T-cell (primary cell): ENCODE data around the gene TMEM236. TPM values are rescaled to one million over a fixed set of nuclear protein-coding genes. Genes with fewer than 3 reads are reported as not detected.

Source experiments
- ATAC-seq, 4 experiments: fragments of 200-7000 bp in 3 of 4; fragments of 150-1000 bp in 1 of 4; cut with Tn5 transposase; replicated peaks in 1 of 4; 1 replicate in 3 of 4; 2 replicates in 1 of 4; pipeline ENCODE4 v1.10.0; 2021; ENCODE audit warnings: moderate library complexity in 3 of 4, mild to moderate bottlenecking in 2 of 4, moderate number of reproducible peaks in 1 of 4
- CTCF ChIA-PET, 2 donors: fragments of 300-600 bp; sonication (Branson Sonifier 250); formaldehyde crosslinking; loops; one replicate each; lab custom pipeline; 2022; ENCODE audit warnings: antibody characterized with exemption in 2 of 2; lab: Charles Lee
- POLR2A ChIA-PET, 2 donors: fragments of 300-600 bp; sonication (Branson Sonifier 250); formaldehyde crosslinking; loops; one replicate each; lab custom pipeline; 2022; ENCODE audit warnings: antibody characterized with exemption in 2 of 2; lab: Charles Lee
- DNase-seq, 35 experiments: peaks; one replicate each; pipeline versions ENCODE4 v3.0.0 to v3.0.0-alpha.2; 2013 to 2023
- H3K27ac ChIP-seq: one replicate; pipeline ENCODE4 v1.5.1; 2013; ENCODE audit warnings: low read length
- H3K27me3 ChIP-seq, 2 experiments: replicated peaks in 1 of 2; 1 replicate in 1 of 2; 2 replicates in 1 of 2; pipeline versions ENCODE4 v1.6.1 to v1.7.0; 2013; ENCODE audit warnings: low read length in 1 of 2, mixed read lengths in 1 of 2; ENCODE audit not compliant: control insufficient read depth in 2 of 2, insufficient read depth in 2 of 2; ENCODE audit errors: extremely low read depth in 1 of 2
- H3K36me3 ChIP-seq, 2 donors: 1 replicate in 1 of 2; 2 replicates in 1 of 2; pipeline versions ENCODE4 v1.6.1 to v1.7.0; 2013; ENCODE audit warnings: low read length in 1 of 2; ENCODE audit not compliant: control insufficient read depth in 2 of 2, insufficient read depth in 1 of 2; ENCODE audit errors: extremely low read depth in 1 of 2
- H3K4me1 ChIP-seq, 2 experiments: 1 replicate in 1 of 2; 2 replicates in 1 of 2; pipeline versions ENCODE4 v1.6.1 to v1.7.0; 2013; ENCODE audit warnings: low read length in 2 of 2, mixed read lengths in 1 of 2; ENCODE audit not compliant: insufficient read depth in 2 of 2, control insufficient read depth in 1 of 2; ENCODE audit errors: extremely low read depth in 1 of 2
- H3K4me3 ChIP-seq, 2 donors: 1 replicate in 1 of 2; 2 replicates in 1 of 2; pipeline versions ENCODE4 v1.5.1 to v1.7.0; 2013; ENCODE audit warnings: mild to moderate bottlenecking in 2 of 2, low read length in 1 of 2, moderate library complexity in 1 of 2; ENCODE audit not compliant: control insufficient read depth in 1 of 2; ENCODE audit errors: extremely low read depth in 1 of 2
- H3K9me3 ChIP-seq: 2 replicates; pipeline ENCODE4 v1.7.0; 2013
- H3K27ac Mint-ChIP-seq, 2 donors: one replicate each; pipeline ENCODE4 v1.8.0; 2020 to 2021; ENCODE audit warnings: mild to moderate bottlenecking in 2 of 2, mixed read lengths in 2 of 2
- H3K27me3 Mint-ChIP-seq, 2 donors: one replicate each; pipeline ENCODE4 v1.8.0; 2021 to 2022; ENCODE audit warnings: mixed read lengths in 2 of 2
- H3K36me3 Mint-ChIP-seq: one replicate; pipeline ENCODE4 v1.8.0; 2021; ENCODE audit warnings: mixed read lengths
- H3K4me1 Mint-ChIP-seq, 3 donors: one replicate each; pipeline ENCODE4 v1.8.0; 2020 to 2022; ENCODE audit warnings: mixed read lengths in 3 of 3, mild to moderate bottlenecking in 1 of 3
- H3K4me3 Mint-ChIP-seq, 3 donors: one replicate each; pipeline ENCODE4 v1.8.0; 2020 to 2022; ENCODE audit warnings: mild to moderate bottlenecking in 3 of 3, mixed read lengths in 3 of 3, moderate library complexity in 3 of 3
- H3K9me3 Mint-ChIP-seq, 3 donors: one replicate each; pipeline ENCODE4 v1.8.0; 2020 to 2022; ENCODE audit warnings: mixed read lengths in 3 of 3
- WGBS: methylation state at CpG from one replicate; pipeline ENCODE4 v1.1.5; 2013; ENCODE audit warnings: missing lambda C conversion rate; ENCODE audit not compliant: insufficient coverage; 5-methylcytosine and 5-hydroxymethylcytosine counted together
- total RNA-seq, 35 experiments: library from RNA in 6 of 35; stranded (reverse) in 6 of 35; fragments of 120-200 nt in 1 of 35; gene quantifications; one replicate each; pipeline versions ENCODE4 v1.2.1 to v1.2.4 and lab custom pipeline; 2013 to 2026

The TMEM236 gene
- total RNA-seq, 5 donors from 2014 or later (not counting 1 experiment from before 2014, with no cell fraction given) = 0.03 to 0.38 (median 0.07) TPM; not detected in 1

GRCh38 chr10:17730667-17731066 lies 21.3 kb upstream of the TMEM236 start:
- Mint-ChIP-seq H3K36me3 (no peaks in the 10 kb centered on the region), H3K27me3 (no peaks in the 10 kb centered on the region), H3K4me1 (no peaks in the 10 kb centered on the region), H3K27ac (no peak overlapping the region), H3K9me3 (no peaks in the 10 kb centered on the region), H3K4me3 (no peak overlapping the region)
- Histone ChIP-seq H3K4me3 (no peak overlapping the region), H3K9me3 (no peaks in the 10 kb centered on the region), H3K36me3 (no peaks in the 10 kb centered on the region), H3K27me3 (no peaks in the 10 kb centered on the region), H3K4me1 (no peaks in the 10 kb centered on the region), H3K27ac (no peak overlapping the region)
- 95% methylated on average over 4 of the region's 8 CpGs for WGBS
- ChIA-PET POLR2A (no interaction called here), CTCF (interaction anchor here (0.6 to 1.0 kb wide), 4 partner anchors 12 to 1294 kb away, joined by 3 to 6 read pairs (median 4); partner anchors contain the start of gene PTER (in 1 of the 2))
- ATAC-seq (no peak), DNase-seq (no peak)

DNA sequence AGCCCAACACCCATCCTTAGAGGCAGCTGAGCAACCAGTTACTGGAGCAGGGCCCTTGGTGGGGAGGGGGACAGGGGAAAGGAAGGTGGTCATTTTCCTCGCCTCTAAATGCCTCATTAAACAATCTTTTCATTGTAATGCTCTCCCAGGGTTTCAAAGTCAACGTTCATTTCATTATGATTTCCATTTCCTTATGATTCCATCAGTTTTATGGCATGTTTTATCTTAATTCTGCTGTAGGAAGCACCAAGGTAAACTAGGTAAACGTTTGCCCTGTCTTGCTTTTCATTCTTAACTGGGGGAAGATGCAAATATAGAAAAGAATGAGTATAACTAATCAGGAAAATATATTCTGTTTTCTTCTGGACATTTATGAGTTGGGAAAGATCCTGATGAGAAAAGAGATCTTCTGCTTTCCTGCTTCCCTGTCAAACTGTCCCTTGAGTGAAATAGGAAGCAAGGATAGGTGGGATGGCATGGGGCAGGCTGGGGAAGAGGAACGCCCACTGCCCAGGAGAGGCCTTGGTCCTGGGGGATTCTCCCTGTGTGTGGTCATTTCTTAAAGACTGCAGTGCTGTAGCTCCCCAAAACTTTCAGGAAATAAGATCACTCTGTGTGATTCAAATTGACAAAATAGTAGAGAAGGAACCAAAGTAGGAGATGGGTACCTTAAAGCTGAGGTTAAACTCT lies 20.5 kb upstream of the TMEM236 start:
- ATAC-seq = no peak
- H3K9me3 Mint-ChIP-seq = no peaks in the 10 kb centered on the region
- ChIA-PET CTCF (interaction anchor here in 1 of 2 donors (1.1 kb wide), 1 partner anchor 901 kb away, joined by 3 read pairs; no protein-coding TSS in a partner anchor), POLR2A (no interaction called here)
- 54% methylated on average over 2 of the region's 4 CpGs for WGBS
- Histone ChIP-seq H3K4me3 (no peak overlapping the region), H3K27ac (no peak overlapping the region), H3K36me3 (no peaks in the 10 kb centered on the region), H3K9me3 (no peaks in the 10 kb centered on the region), H3K4me1 (no peaks in the 10 kb centered on the region), H3K27me3 (no peaks in the 10 kb centered on the region)
- no peaks in the 10 kb centered on the region for H3K36me3 Mint-ChIP-seq
- H3K27ac Mint-ChIP-seq = no peak overlapping the region
- H3K27me3 Mint-ChIP-seq = no peaks in the 10 kb centered on the region
- H3K4me1 Mint-ChIP-seq = no peaks in the 10 kb centered on the region
- DNase-seq = no peak
- no peak overlapping the region for H3K4me3 Mint-ChIP-seq

GRCh38 chr10:17733620-17734019 lies 18.4 kb upstream of the TMEM236 start:
- no peaks in the 10 kb centered on the region for H3K4me1 ChIP-seq
- ChIA-PET POLR2A (no interaction called here), CTCF (no interaction called here)
- Mint-ChIP-seq H3K36me3 (no peaks in the 10 kb centered on the region), H3K4me3 (no peak overlapping the region), H3K27ac (no peak overlapping the region), H3K27me3 (no peaks in the 10 kb centered on the region), H3K4me1 (peaks cover 0 to 4% (median 0%) of the 10 kb centered on the region in 3 donors), H3K9me3 (no peaks in the 10 kb centered on the region)
- H3K27ac ChIP-seq = no peak overlapping the region
- no peak overlapping the region for H3K4me3 ChIP-seq
- H3K9me3 ChIP-seq = no peaks in the 10 kb centered on the region
- no peak for DNase-seq
- ATAC-seq = no peak
- H3K36me3 ChIP-seq = no peaks in the 10 kb centered on the region
- WGBS = 92% methylated on average over 6 of the region's 6 CpGs
- H3K27me3 ChIP-seq = no peaks in the 10 kb centered on the region

DNA sequence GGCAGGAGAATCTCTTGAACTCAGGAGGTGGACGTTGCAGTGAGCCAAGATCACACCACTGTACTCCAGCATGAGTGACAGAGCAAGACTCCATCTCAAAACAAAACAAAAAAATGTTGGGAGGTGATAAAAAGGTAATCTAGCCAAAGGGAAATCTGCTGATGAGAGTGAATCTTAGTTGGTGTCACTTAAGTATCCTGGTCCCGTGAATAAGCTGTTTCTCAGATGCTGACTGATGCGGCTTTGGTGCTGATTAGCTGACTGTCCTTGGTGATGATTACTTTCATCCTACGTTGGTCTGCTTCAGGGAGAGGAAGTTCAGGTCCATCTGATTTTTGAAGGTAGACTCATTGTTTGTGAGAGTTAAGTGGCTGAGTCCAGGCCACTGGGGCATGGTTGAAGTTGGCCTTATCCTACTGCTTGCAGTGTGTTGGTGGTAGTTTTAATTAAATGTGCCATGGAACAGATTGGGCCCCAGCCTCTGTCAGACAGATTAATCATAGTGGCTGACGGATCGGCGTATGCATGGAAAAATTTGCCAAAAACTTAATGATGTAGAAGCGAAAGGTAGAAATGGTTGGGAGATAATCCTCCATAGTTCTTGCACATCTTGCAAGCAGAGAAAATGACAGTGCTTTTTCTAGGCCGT lies 17.4 kb upstream of the TMEM236 start:
- no peak overlapping the region for H3K4me3 Mint-ChIP-seq
- H3K4me1 Mint-ChIP-seq = peaks cover 0 to 4% (median 0%) of the 10 kb centered on the region in 3 donors
- DNase-seq (no peak), ATAC-seq (no peak)
- H3K36me3 ChIP-seq = no peaks in the 10 kb centered on the region
- H3K36me3 Mint-ChIP-seq = no peaks in the 10 kb centered on the region
- 85% methylated on average over 7 of the region's 9 CpGs for WGBS
- H3K27me3 ChIP-seq = no peaks in the 10 kb centered on the region
- no peaks in the 10 kb centered on the region for H3K27me3 Mint-ChIP-seq
- no peak overlapping the region for H3K27ac ChIP-seq
- CTCF ChIA-PET = no interaction called here
- H3K9me3 ChIP-seq = no peaks in the 10 kb centered on the region
- no peak overlapping the region for H3K4me3 ChIP-seq
- no peaks in the 10 kb centered on the region for H3K4me1 ChIP-seq
- H3K9me3 Mint-ChIP-seq = no peaks in the 10 kb centered on the region
- POLR2A ChIA-PET = no interaction called here
- no peak overlapping the region for H3K27ac Mint-ChIP-seq

- CTCF ChIA-PET = interaction anchor here (0.5 to 1.0 kb wide), 2 partner anchors 91 to 530 kb away, joined by 3 to 4 read pairs; partner anchors contain the start of gene STAM (in 1 of the 2)
- no peaks in the 10 kb centered on the region for H3K27me3 ChIP-seq
- H3K4me1 Mint-ChIP-seq = peaks cover 0 to 4% (median 0%) of the 10 kb centered on the region in 3 donors
- no peaks in the 10 kb centered on the region for H3K27me3 Mint-ChIP-seq
- no peaks in the 10 kb centered on the region for H3K9me3 ChIP-seq
- H3K4me3 Mint-ChIP-seq = no peak overlapping the region
- no peaks in the 10 kb centered on the region for H3K4me1 ChIP-seq
- H3K27ac Mint-ChIP-seq = no peak overlapping the region
- DNase-seq = no peak
- POLR2A ChIA-PET = interaction anchor here in 1 of 2 donors (0.6 kb wide), 1 partner anchor 29 kb away, joined by 4 read pairs; no protein-coding TSS in a partner anchor
- WGBS = 71% methylated on average over 8 of the region's 15 CpGs
- no peak overlapping the region for H3K4me3 ChIP-seq
- no peak overlapping the region for H3K27ac ChIP-seq
- no peaks in the 10 kb centered on the region for H3K36me3 Mint-ChIP-seq
- no peaks in the 10 kb centered on the region for H3K36me3 ChIP-seq
- H3K9me3 Mint-ChIP-seq = no peaks in the 10 kb centered on the region
- ATAC-seq = no peak
Observed at GRCh38 chr10:17735166-17735941, 16.6 kb upstream of the TMEM236 start.

- WGBS = no CpG with 5 or more reads among the region's 2 CpGs
- POLR2A ChIA-PET = interaction anchor here in 1 of 2 donors (0.6 kb wide), 1 partner anchor 29 kb away, joined by 4 read pairs; no protein-coding TSS in a partner anchor
- Mint-ChIP-seq H3K4me1 (peaks cover 0 to 4% (median 0%) of the 10 kb centered on the region in 3 donors), H3K27me3 (no peaks in the 10 kb centered on the region), H3K9me3 (no peaks in the 10 kb centered on the region), H3K27ac (no peak overlapping the region), H3K4me3 (no peak overlapping the region), H3K36me3 (no peaks in the 10 kb centered on the region)
- no peak for DNase-seq
- no peak for ATAC-seq
- Histone ChIP-seq H3K4me3 (no peak overlapping the region), H3K4me1 (no peaks in the 10 kb centered on the region), H3K27ac (no peak overlapping the region), H3K36me3 (no peaks in the 10 kb centered on the region), H3K27me3 (no peaks in the 10 kb centered on the region), H3K9me3 (no peaks in the 10 kb centered on the region)
- CTCF ChIA-PET = interaction anchor here (0.7 to 1.1 kb wide), 4 partner anchors 92 to 128 kb away, joined by 3 to 9 read pairs (median 3); partner anchors contain the start of gene STAM (in 1 of the 2)
Observed at GRCh38 chr10:17736223-17736622, 15.8 kb upstream of the TMEM236 start.
